ENCODE results near the gene TMEM52. TPM values are rescaled to one million over a fixed set of nuclear protein-coding genes. Genes with fewer than 3 reads are reported as not detected.
A peak's percentile ranks its signal among the peaks of the same experiment; 100 is the strongest.

TMEM52 gene
- total RNA-seq, 4 donors from 2014 or later = 0.40 to 3.1 (median 1.8) TPM

- H3K27ac ChIP-seq = peak overlapping the region in 3 of 4 donors; percentile 77 to 81 (median 79)
- H3K27me3 ChIP-seq = no peaks in the 10 kb centered on the region
- peak overlapping the region; percentile 37 to 66 for H3K4me3 ChIP-seq
- no peaks in the 10 kb centered on the region for H3K9me3 ChIP-seq
- no peak for ATAC-seq
- H3K36me3 ChIP-seq = no peaks in the 10 kb centered on the region
- H3K4me1 ChIP-seq = peaks cover 3 to 23% (median 11%) of the 10 kb centered on the region in 3 donors
- no peak for TF ChIP-seq POLR2A (IDR thresholded peaks at IDR 0.05)
- TF ChIP-seq, protein P1, sequence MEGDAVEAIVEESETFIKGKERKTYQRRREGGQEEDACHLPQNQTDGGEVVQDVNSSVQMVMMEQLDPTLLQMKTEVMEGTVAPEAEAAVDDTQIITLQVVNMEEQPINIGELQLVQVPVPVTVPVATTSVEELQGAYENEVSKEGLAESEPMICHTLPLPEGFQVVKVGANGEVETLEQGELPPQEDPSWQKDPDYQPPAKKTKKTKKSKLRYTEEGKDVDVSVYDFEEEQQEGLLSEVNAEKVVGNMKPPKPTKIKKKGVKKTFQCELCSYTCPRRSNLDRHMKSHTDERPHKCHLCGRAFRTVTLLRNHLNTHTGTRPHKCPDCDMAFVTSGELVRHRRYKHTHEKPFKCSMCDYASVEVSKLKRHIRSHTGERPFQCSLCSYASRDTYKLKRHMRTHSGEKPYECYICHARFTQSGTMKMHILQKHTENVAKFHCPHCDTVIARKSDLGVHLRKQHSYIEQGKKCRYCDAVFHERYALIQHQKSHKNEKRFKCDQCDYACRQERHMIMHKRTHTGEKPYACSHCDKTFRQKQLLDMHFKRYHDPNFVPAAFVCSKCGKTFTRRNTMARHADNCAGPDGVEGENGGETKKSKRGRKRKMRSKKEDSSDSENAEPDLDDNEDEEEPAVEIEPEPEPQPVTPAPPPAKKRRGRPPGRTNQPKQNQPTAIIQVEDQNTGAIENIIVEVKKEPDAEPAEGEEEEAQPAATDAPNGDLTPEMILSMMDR (IDR thresholded peaks at IDR 0.05) = no peak
- no peak for TF ChIP-seq POLR2AphosphoS5 (IDR thresholded peaks at IDR 0.05)
- no peak for TF ChIP-seq EP300 (IDR thresholded peaks at IDR 0.05)
- no CpG with 5 or more reads among the region's 46 CpGs for WGBS, 2 donors (ENCODE audit: low coverage in 1 of 2)
Measured at GRCh38 chr1:1917995-1918900, 831 bp downstream of the TMEM52 start.

GRCh38 chr1:1917304-1917976 lies 1.6 kb downstream of the TMEM52 start:
- no peak for TF ChIP-seq EP300 (IDR thresholded peaks at IDR 0.05)
- no peak for TF ChIP-seq POLR2AphosphoS5 (IDR thresholded peaks at IDR 0.05)
- TF ChIP-seq POLR2A (IDR thresholded peaks at IDR 0.05) = no peak
- TF ChIP-seq, protein P1 (IDR thresholded peaks at IDR 0.05) = no peak
- ATAC-seq = no peak

GRCh38 chr1:1916851-1917251 lies 2.2 kb downstream of the TMEM52 start:
- Histone ChIP-seq H3K27ac (no peak overlapping the region), H3K4me1 (peaks cover 3 to 23% (median 11%) of the 10 kb centered on the region in 3 donors), H3K27me3 (no peaks in the 10 kb centered on the region), H3K9me3 (no peaks in the 10 kb centered on the region), H3K36me3 (no peaks in the 10 kb centered on the region), H3K4me3 (no peak overlapping the region)
- TF ChIP-seq, protein P1 (IDR thresholded peaks at IDR 0.05) = no peak
- TF ChIP-seq POLR2A (IDR thresholded peaks at IDR 0.05) (no peak), POLR2AphosphoS5 (IDR thresholded peaks at IDR 0.05) (no peak), EP300 (IDR thresholded peaks at IDR 0.05) (no peak)
- 70 to 83% methylated on average over 1 to 4 of the region's 19 CpGs for WGBS, 2 donors (ENCODE audit: low coverage in 1 of 2)
- no peak for ATAC-seq

More at GRCh38 chr1:1917304-1917976, 1.6 kb downstream of the TMEM52 start:
- Histone ChIP-seq H3K4me1 (peaks cover 3 to 23% (median 11%) of the 10 kb centered on the region in 3 donors), H3K27me3 (no peaks in the 10 kb centered on the region), H3K4me3 (no peak overlapping the region), H3K9me3 (no peaks in the 10 kb centered on the region), H3K36me3 (no peaks in the 10 kb centered on the region), H3K27ac (no peak overlapping the region)
- WGBS, 2 donors (ENCODE audit: low coverage in 1 of 2) = 87 to 89% methylated on average over 3 to 4 of the region's 14 CpGs

DNA sequence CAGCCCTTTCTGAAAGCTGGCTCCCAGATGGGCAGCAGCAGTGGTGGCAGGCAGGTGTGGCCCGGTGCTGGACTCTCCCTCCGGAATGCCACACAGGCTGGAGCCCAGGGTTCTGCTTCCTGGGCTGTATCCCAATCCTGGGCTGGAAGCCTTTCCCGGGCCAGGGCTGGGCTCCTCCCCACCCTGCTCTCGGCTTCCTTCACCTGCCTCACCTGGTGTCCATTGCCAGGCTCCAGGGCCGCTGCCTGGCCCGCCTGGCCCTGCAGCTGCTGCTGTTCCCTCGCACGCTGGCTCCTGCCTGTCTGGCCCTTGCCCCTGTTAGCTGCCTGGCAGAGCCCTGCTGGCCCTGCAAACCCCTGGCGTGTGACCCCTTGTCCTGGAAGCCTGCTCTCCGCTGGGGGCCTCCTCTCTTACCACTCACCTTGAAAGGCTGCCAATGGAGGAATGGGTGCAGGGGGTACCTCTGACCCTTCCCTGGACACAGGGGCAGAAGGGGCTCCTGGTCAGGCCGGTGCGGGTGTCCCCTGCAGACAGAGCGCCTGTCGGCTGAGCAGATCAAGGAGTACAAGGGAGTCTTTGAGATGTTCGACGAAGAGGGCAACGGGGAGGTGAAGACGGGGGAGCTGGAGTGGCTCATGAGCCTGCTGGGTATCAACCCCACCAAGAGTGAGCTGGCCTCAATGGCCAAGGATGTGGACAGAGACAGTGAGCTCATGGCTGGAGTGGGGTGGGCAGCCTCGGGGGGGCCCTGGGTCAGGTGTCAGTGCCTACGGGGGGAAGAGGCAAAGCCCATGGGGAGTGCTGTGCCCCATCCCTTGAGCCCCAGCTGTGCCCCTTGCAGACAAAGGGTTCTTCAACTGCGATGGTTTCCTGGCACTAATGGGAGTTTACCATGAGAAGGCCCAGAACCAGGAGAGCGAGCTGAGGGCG lies 2.9 kb downstream of the TMEM52 start:
- no peak overlapping the region for H3K4me3 ChIP-seq
- no peaks in the 10 kb centered on the region for H3K9me3 ChIP-seq
- no peaks in the 10 kb centered on the region for H3K36me3 ChIP-seq
- TF ChIP-seq POLR2AphosphoS5 (IDR thresholded peaks at IDR 0.05) = no peak
- no peak for ATAC-seq
- no peaks in the 10 kb centered on the region for H3K27me3 ChIP-seq
- H3K27ac ChIP-seq = no peak overlapping the region
- peaks cover 3 to 23% (median 11%) of the 10 kb centered on the region in 3 donors for H3K4me1 ChIP-seq
- 79 to 100% methylated on average over 1 to 9 of the region's 23 CpGs for WGBS, 2 donors (ENCODE audit: low coverage in 1 of 2)

Measured in gastroesophageal sphincter (tissue), 4 donors.